ENCODE measurements around the gene RASGRF1.
"Not testable (repeated sequence)": the region's sequence is repeated elsewhere in the genome, so short reads cannot be mapped to it uniquely, and the experiment has no call there.

- not testable (repeated sequence) for TF ChIP-seq EZH2 (IDR thresholded peaks at IDR 0.05); POLR2AphosphoS5 (IDR thresholded peaks at IDR 0.05; ENCODE audit: borderline replicate concordance, low read depth, low read length)
These were observed 162.4 kb downstream of the RASGRF1 start for GRCh38 chr15:78928176-78928575.

Data from SK-N-MC (cell line).